Measurements from ENCODE around the gene LIPC. TPM values are rescaled to one million over a fixed set of nuclear protein-coding genes. Genes with fewer than 3 reads are reported as not detected.

Gene LIPC
- total and polyA plus RNA-seq, 2 donors (not counting 3 experiments of a cell fraction or from before 2014, with no cell fraction given) = not detected

DNA sequence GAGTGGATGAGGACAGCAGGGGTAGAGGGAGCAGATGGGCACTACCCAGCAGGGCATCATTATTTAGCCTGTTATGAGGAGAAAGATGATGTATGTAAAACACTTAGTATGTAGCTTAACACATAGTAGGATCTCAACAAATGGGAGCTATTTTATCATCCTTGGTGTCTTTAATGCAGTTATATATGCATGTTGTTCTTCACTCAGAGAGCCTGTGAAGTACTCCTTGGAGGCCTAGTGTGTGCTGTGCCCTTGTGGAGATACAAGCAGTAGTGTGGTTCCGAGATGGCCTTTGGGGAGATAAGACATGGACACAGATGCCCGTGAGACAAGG, 124.2 kb downstream of the LIPC start:
- Histone ChIP-seq H3K79me2 (ENCODE audit: control insufficient read depth, insufficient read depth, low read length) (no peaks in the 10 kb centered on the region), H4K20me1 (replicated peaks; ENCODE audit: control insufficient read depth, extremely low read depth, insufficient read depth, low read length) (no peaks in the 10 kb centered on the region), H3K4me1 (ENCODE audit: control insufficient read depth, extremely low read depth, insufficient read depth, low read length) (peaks cover 12% of the 10 kb centered on the region), H3K4me2 (ENCODE audit: insufficient read depth, low read length) (no peak overlapping the region), H3K9me3 (replicated peaks; ENCODE audit: control insufficient read depth, insufficient read depth, low read length) (no peaks in the 10 kb centered on the region), H3K36me3 (ENCODE audit: control insufficient read depth in 2 of 2, extremely low read depth in 1 of 2, insufficient read depth in 2 of 2, low read length in 2 of 2) (no peaks in the 10 kb centered on the region), H3K27ac (ENCODE audit: insufficient read depth, low read depth, low read length) (no peak overlapping the region), H3K9ac (replicated peaks; ENCODE audit: extremely low read depth, insufficient read depth, low read length) (no peak overlapping the region), H3K9me1 (replicated peaks; ENCODE audit: control insufficient read depth, extremely low read depth, insufficient read depth, low read length) (no peaks in the 10 kb centered on the region), H3K4me3 (replicated peaks in 1 of 3; ENCODE audit: insufficient read depth in 1 of 3, low read depth in 1 of 3, low read length in 3 of 3) (no peak overlapping the region), H2AFZ (ENCODE audit: low read depth, low read length) (no peak overlapping the region), H3K27me3 (ENCODE audit: control insufficient read depth in 2 of 2, insufficient read depth in 2 of 2, low read length in 2 of 2) (no peaks in the 10 kb centered on the region)
- DNase-seq (ENCODE audit: low read depth, low spot score) (no peak), FAIRE-seq (no peak)
- BruUV-seq (replicated peaks) = no TSS peak
- TF ChIP-seq FOS (IDR thresholded peaks at IDR 0.05; ENCODE audit: borderline replicate concordance, insufficient read depth, low read length) = no peak
- no peak for TF ChIP-seq GATA2 (IDR thresholded peaks at IDR 0.05; ENCODE audit: insufficient read depth, insufficient read length, low read depth, low read length)
- TF ChIP-seq POLR2A (IDR thresholded peaks at IDR 0.05; ENCODE audit: low read depth, low read length) = no peak
- no peak for TF ChIP-seq JUN (IDR thresholded peaks at IDR 0.05; ENCODE audit: borderline replicate concordance, insufficient read depth, insufficient read length, low read depth)
- TF ChIP-seq EZH2 (IDR thresholded peaks at IDR 0.05; ENCODE audit: borderline replicate concordance, low read depth, low read length, severe bottlenecking) = no peak
- TF ChIP-seq, protein P1, sequence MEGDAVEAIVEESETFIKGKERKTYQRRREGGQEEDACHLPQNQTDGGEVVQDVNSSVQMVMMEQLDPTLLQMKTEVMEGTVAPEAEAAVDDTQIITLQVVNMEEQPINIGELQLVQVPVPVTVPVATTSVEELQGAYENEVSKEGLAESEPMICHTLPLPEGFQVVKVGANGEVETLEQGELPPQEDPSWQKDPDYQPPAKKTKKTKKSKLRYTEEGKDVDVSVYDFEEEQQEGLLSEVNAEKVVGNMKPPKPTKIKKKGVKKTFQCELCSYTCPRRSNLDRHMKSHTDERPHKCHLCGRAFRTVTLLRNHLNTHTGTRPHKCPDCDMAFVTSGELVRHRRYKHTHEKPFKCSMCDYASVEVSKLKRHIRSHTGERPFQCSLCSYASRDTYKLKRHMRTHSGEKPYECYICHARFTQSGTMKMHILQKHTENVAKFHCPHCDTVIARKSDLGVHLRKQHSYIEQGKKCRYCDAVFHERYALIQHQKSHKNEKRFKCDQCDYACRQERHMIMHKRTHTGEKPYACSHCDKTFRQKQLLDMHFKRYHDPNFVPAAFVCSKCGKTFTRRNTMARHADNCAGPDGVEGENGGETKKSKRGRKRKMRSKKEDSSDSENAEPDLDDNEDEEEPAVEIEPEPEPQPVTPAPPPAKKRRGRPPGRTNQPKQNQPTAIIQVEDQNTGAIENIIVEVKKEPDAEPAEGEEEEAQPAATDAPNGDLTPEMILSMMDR (IDR thresholded peaks at IDR 0.05; ENCODE audit: extremely low read depth in 1 of 2, insufficient read depth in 1 of 2, low read depth in 1 of 2, low read length in 2 of 2) = no peak
- no peak for TF ChIP-seq MYC (IDR thresholded peaks at IDR 0.05; ENCODE audit: low read depth, low read length)
- TF ChIP-seq, protein P2, sequence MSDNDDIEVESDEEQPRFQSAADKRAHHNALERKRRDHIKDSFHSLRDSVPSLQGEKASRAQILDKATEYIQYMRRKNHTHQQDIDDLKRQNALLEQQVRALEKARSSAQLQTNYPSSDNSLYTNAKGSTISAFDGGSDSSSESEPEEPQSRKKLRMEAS (IDR thresholded peaks at IDR 0.05; ENCODE audit: insufficient read depth, insufficient read length) = no peak
- no peak for TF ChIP-seq POLR2AphosphoS5 (IDR thresholded peaks at IDR 0.05; ENCODE audit: insufficient read depth, low read depth, low read length)
- CTCF ChIA-PET = interaction anchor here (0.8 to 1.3 kb wide), 3 partner anchors 9 to 215 kb away, joined by 3 to 6 read pairs (median 3); partner anchors contain the start of gene MINDY2
- intact Hi-C loops (cut with micrococcal nuclease) = no loop called here
- POLR2A ChIA-PET = no interaction called here
- dilution Hi-C loops (cut with MboI; ENCODE audit: extremely low pct_ligation_motif_present, low sequenced_read_pairs) = no loop called here

Data from endothelial cell of umbilical vein (primary cell).